Liver (tissue), 3 donors: ENCODE data around the gene BCL2.

ENCODE experiments used
- CTCF ChIP-seq: fragments of 150-350 bp; IDR thresholded peaks from 2 replicates; pipeline ENCODE4 v1.5.1; 2017; ENCODE audit warnings: improper control_type of control experiment, low read depth, low read length; ENCODE audit not compliant: missing input control
- EGR1 ChIP-seq, 2 donors: IDR thresholded peaks; 2 replicates each; pipeline ENCODE4 v1.6.1; 2016 to 2018; ENCODE audit warnings: antibody characterized with exemption in 2 of 2, low read depth in 2 of 2
- RAD21 ChIP-seq, 2 donors: IDR thresholded peaks; 2 replicates each; pipeline ENCODE4 v1.6.1; 2016; ENCODE audit warnings: antibody characterized with exemption in 2 of 2, mild to moderate bottlenecking in 2 of 2
- YY1 ChIP-seq: IDR thresholded peaks from 2 replicates; pipeline ENCODE4 v1.6.1; 2016; ENCODE audit warnings: antibody characterized with exemption, mild to moderate bottlenecking
- ZBTB33 ChIP-seq: IDR thresholded peaks from 2 replicates; pipeline ENCODE4 v1.6.1; 2016; ENCODE audit warnings: antibody characterized with exemption
- donor health status: healthy.
- donor health status: healthy.

GRCh38 chr18:63120620-63121019 is 198.9 kb downstream of the BCL2 start:
- no peak for TF ChIP-seq ZBTB33
- TF ChIP-seq CTCF, result no peak
- TF ChIP-seq EGR1 (IDR thresholded peaks at IDR 0.05; ENCODE audit: low read depth in 2 of 2), result no peak
- no peak for TF ChIP-seq RAD21 (IDR thresholded peaks at IDR 0.05)
- no peak for TF ChIP-seq YY1
